Measurements from ENCODE around the gene SLC13A1. TPM values are rescaled to one million over a fixed set of nuclear protein-coding genes. Genes with fewer than 3 reads are reported as not detected.

The SLC13A1 gene
- total RNA-seq, 2 donors from 2014 or later: not detected

GRCh38 chr7:123208793-123209192, 9.0 kb upstream of the SLC13A1 start:
- Histone ChIP-seq H3K27ac (no peak overlapping the region), H3K9me3 (no peaks in the 10 kb centered on the region), H3K36me3 (no peaks in the 10 kb centered on the region), H3K4me3 (no peak overlapping the region), H3K27me3 (replicated peaks; ENCODE audit: insufficient read depth) (no peaks in the 10 kb centered on the region), H3K4me1 (ENCODE audit: control insufficient read depth in 1 of 2, low read depth in 2 of 2) (no peaks in the 10 kb centered on the region)
- no peak for DNase-seq (ENCODE audit: low spot score)
- no peak for TF ChIP-seq CTCF (IDR thresholded peaks at IDR 0.05)
- no peak for ATAC-seq (ENCODE audit: insufficient number of reproducible peaks, low FRiP score, low read depth)

GRCh38 chr7:123204206-123204835, 4.6 kb upstream of the SLC13A1 start:
- no peak for TF ChIP-seq CTCF (IDR thresholded peaks at IDR 0.05)
- H3K4me1 ChIP-seq (ENCODE audit: control insufficient read depth in 1 of 2, low read depth in 2 of 2): no peaks in the 10 kb centered on the region
- no peaks in the 10 kb centered on the region for H3K36me3 ChIP-seq
- no peak for ATAC-seq (ENCODE audit: insufficient number of reproducible peaks, low FRiP score, low read depth)
- no peaks in the 10 kb centered on the region for H3K27me3 ChIP-seq (replicated peaks; ENCODE audit: insufficient read depth)
- H3K9me3 ChIP-seq: no peaks in the 10 kb centered on the region
- DNase-seq (ENCODE audit: low spot score): no peak
- no peak overlapping the region for H3K27ac ChIP-seq
- H3K4me3 ChIP-seq: no peak overlapping the region

- Histone ChIP-seq H3K9me3 (no peaks in the 10 kb centered on the region), H3K4me1 (ENCODE audit: control insufficient read depth in 1 of 2, low read depth in 2 of 2) (no peaks in the 10 kb centered on the region), H3K27me3 (replicated peaks; ENCODE audit: insufficient read depth) (no peaks in the 10 kb centered on the region), H3K27ac (no peak overlapping the region), H3K36me3 (no peaks in the 10 kb centered on the region), H3K4me3 (no peak overlapping the region)
- no peak for ATAC-seq (ENCODE audit: insufficient number of reproducible peaks, low FRiP score, low read depth)
- no peak for TF ChIP-seq CTCF (IDR thresholded peaks at IDR 0.05)
- no peak for DNase-seq (ENCODE audit: low spot score)
Measured at GRCh38 chr7:123201901-123202300, 2.1 kb upstream of the SLC13A1 start.

GRCh38 chr7:123198668-123199652, 809 bp downstream of the SLC13A1 start:
- no peak for ATAC-seq (ENCODE audit: insufficient number of reproducible peaks, low FRiP score, low read depth)
- H3K36me3 ChIP-seq: no peaks in the 10 kb centered on the region

More at GRCh38 chr7:123198668-123199652, 809 bp downstream of the SLC13A1 start:
- Histone ChIP-seq H3K4me1 (ENCODE audit: control insufficient read depth in 1 of 2, low read depth in 2 of 2) (no peaks in the 10 kb centered on the region), H3K9me3 (no peaks in the 10 kb centered on the region), H3K27me3 (replicated peaks; ENCODE audit: insufficient read depth) (no peaks in the 10 kb centered on the region), H3K4me3 (no peak overlapping the region), H3K27ac (no peak overlapping the region)
- DNase-seq (ENCODE audit: low spot score): no peak
- TF ChIP-seq CTCF (IDR thresholded peaks at IDR 0.05): no peak

Measured in thoracic aorta (tissue), 2 donors.